SJCRH30 (cell line): Measurements from ENCODE around the gene NDST3. TPM values are rescaled to one million over a fixed set of nuclear protein-coding genes. Genes with fewer than 3 reads are reported as not detected.

Experiments
- DNase-seq, 2 experiments: peaks; one replicate each; pipeline ENCODE4 v3.0.0-alpha.2; 2015 to 2020
- H3K27ac ChIP-seq: fragments of 250-450 bp; sonication (Bioruptor Pico); 2 replicates; pipeline ENCODE4 v1.5.1; 2020; ENCODE audit warnings: mild to moderate bottlenecking, moderate library complexity
- H3K27me3 ChIP-seq: fragments of 250-450 bp; sonication (Bioruptor Pico); 2 replicates; pipeline ENCODE4 v1.5.1; 2020; ENCODE audit warnings: mild to moderate bottlenecking, moderate library complexity
- H3K36me3 ChIP-seq: fragments of 250-450 bp; sonication (Bioruptor Pico); 2 replicates; pipeline ENCODE4 v1.5.1; 2020; ENCODE audit warnings: mild to moderate bottlenecking, moderate library complexity
- H3K4me1 ChIP-seq: fragments of 250-450 bp; sonication (Bioruptor Pico); 2 replicates; pipeline ENCODE4 v1.5.1; 2020; ENCODE audit warnings: mild to moderate bottlenecking, moderate library complexity
- H3K4me3 ChIP-seq: fragments of 250-450 bp; sonication (Bioruptor Pico); 2 replicates; pipeline ENCODE4 v1.5.1; 2020; ENCODE audit warnings: mild to moderate bottlenecking, moderate library complexity
- H3K9me3 ChIP-seq: fragments of 250-450 bp; sonication (Bioruptor Pico); replicated peaks from 2 replicates; pipeline ENCODE4 v1.5.1; 2020; ENCODE audit warnings: mild to moderate bottlenecking, moderate library complexity
- total RNA-seq: library from RNA; depleted of rRNA; stranded (reverse); fragments of >200 nt; shearing (Covaris generic); gene quantifications from 2 replicates; pipeline ENCODE4 v1.2.3, GENCODE V29; 2014

Gene NDST3
- total RNA-seq, 1 experiment from 2014 or later = 1.7 TPM

DNA sequence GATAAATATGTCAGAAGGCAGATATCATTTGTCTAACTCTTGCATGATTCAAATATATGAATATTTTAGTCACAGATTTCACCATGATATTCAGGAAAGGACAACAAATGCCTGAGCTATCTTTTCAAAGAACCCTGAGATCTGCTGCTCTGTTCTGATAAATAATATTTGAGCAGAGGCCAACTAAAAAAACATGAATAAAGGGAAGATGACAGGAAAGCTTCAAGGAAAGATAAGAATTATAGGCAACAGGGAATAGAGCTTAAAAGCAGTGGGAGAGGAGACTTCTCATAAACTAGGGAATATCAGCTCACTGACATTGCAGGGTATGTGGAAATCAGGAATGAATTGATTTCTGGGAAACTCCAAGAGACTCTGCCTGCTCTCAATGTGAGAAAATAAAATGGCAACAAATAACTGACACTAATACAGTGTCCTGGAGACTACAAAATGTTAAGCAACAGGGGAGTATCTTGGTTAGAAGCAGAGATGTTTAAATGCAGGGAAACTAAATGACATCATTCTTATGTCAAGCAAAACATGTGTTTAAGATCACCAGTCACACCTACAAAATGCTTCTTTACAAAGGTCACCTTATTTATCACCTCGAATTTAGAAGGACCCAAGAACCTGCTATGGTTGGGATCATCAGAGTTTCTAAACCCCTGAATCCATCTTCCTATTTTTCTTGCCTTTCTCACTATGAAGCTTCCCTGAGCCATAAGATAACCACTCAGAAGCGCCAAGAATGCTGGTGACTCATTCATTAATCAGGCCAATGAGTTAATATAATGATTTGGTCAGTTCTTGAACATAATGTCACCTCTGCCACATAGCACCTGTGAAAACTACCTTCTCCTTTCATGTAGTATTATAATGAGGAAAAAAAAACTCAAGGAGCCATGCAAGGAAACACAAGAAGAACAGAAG lies 78.1 kb downstream of the NDST3 start:
- DNase-seq = no peak
- Histone ChIP-seq H3K27ac (no peak overlapping the region), H3K9me3 (no peaks in the 10 kb centered on the region), H3K36me3 (no peaks in the 10 kb centered on the region), H3K4me3 (no peak overlapping the region), H3K4me1 (no peaks in the 10 kb centered on the region; the same call in 1 of the 2 replicates), H3K27me3 (no peaks in the 10 kb centered on the region)

DNA sequence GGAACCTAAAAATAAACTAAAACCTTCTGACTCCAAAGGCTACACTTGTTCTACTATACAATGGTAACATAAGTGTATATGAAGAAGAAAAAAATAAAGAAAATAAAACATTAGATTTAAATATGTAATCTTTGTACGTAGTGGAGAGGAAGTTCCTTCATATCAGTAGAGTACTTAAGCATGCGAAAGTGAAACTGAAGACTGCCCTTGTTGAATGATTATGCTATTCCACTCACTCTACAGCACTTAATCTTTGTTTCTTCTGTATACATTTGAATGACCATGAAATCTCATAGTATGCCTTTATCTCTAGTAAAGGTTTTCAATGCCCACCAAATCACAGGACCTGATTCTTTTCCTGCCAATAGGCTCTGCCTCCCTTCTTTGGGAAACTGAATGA lies 78.9 kb downstream of the NDST3 start:
- Histone ChIP-seq H3K36me3 (no peaks in the 10 kb centered on the region), H3K27ac (no peak overlapping the region), H3K9me3 (no peaks in the 10 kb centered on the region), H3K4me3 (no peak overlapping the region), H3K4me1 (no peaks in the 10 kb centered on the region; the same call in 1 of the 2 replicates), H3K27me3 (no peaks in the 10 kb centered on the region)
- no peak for DNase-seq

DNA sequence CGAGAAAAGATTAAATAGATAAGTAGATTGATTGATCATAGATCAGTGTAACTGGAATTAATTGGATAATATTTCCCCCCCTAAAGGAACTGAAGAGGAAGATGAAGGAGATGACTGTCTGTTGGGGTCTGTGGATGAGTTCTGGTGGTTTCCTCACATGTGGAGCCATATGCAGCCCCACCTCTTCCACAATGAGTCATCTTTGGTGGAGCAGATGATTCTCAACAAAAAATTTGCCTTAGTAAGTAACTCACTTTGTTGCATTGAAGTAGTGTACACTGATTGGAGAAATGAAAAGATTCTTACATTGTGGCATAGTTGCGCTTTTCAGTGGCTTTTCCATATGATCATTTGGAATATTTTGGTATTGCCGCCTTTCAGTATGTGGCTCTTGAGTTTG lies 80.4 kb downstream of the NDST3 start:
- H3K27me3 ChIP-seq = no peaks in the 10 kb centered on the region
- H3K27ac ChIP-seq = no peak overlapping the region
- H3K36me3 ChIP-seq = no peaks in the 10 kb centered on the region
- no peak for DNase-seq
- no peak overlapping the region for H3K4me3 ChIP-seq
- no peaks in the 10 kb centered on the region; the same call in 1 of the 2 replicates for H3K4me1 ChIP-seq
- no peaks in the 10 kb centered on the region for H3K9me3 ChIP-seq

DNA sequence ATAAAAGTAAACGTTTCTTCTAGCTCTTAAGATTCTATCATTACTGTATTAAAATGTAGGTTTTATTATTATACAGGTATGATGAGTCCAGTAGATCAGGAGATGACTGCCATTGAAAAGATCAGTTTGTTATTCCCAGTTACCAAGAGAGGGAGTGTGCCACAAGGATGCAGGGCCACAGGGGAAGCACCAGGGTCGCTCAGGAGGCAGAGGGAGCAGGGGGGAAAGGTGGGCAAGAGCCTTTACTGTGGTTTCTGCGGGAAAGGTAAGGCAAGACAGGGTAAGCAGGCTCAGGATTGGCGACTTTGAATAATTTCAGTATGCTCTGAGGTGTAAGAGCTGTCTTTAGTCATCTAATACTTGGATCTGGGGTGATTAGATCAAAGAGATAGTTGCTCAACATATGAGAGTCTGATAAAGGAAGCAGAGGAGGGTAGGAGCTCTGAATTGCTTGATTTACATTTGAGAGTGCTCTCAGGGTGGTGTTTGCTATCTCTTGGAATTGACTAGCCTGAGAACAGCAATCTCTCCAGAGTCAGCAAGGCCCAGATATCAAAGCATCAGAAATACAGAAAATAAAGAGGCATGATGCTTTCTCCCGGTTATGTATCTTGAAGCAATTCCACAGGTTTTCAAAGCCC lies 86.0 kb downstream of the NDST3 start:
- H3K4me1 ChIP-seq = peaks cover 8% of the 10 kb centered on the region
- H3K27me3 ChIP-seq = no peaks in the 10 kb centered on the region
- no peak for DNase-seq
- H3K4me3 ChIP-seq = no peak overlapping the region
- H3K9me3 ChIP-seq = no peaks in the 10 kb centered on the region
- H3K27ac ChIP-seq = no peak overlapping the region
- H3K36me3 ChIP-seq = no peaks in the 10 kb centered on the region

DNA sequence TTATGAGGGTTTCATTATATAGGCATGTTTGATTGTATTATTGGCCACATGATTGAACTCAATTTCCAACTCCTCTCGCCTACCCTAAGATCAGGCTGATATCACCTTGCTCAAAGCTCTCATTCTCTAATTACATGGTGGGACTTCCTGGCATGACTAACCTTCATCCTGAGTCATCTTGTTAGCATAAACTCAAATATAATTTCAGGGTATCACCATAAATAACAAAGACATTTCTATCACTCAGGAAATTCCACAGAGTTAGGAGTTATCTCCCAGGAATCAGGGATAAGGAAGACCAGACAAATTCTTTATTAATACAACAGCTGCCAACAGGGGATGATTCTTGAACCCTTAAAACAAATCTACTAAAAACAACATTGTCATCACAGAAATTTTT lies 90.7 kb downstream of the NDST3 start:
- Histone ChIP-seq H3K36me3 (no peaks in the 10 kb centered on the region), H3K4me3 (no peak overlapping the region), H3K27ac (peak overlapping the region; percentile 8; the same call in 1 of the 2 replicates), H3K4me1 (peaks cover 15% of the 10 kb centered on the region), H3K27me3 (no peaks in the 10 kb centered on the region), H3K9me3 (no peaks in the 10 kb centered on the region)
- DNase-seq = peak in 1 of 2 experiments; percentile 20

DNA sequence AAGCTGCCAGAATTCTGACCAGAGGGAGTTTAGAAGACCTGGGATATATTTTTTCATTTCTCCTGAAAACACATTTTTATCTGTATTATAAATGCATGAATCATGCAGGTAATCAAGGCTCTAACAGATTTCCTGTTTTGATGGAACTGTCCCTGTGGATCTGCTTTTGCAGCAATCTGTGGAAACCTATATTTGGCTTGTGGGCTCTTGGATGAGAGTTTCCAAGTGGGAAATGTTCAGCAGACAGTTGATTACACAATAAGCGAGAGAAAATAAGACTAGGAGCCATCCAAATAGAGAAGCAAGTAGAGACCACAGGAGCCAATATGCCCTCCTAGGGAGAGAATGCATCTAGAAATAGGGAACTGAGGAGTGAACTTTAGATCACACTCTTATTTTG lies 105.0 kb downstream of the NDST3 start:
- no peak for DNase-seq
- no peaks in the 10 kb centered on the region for H3K9me3 ChIP-seq
- H3K36me3 ChIP-seq = no peaks in the 10 kb centered on the region
- no peak overlapping the region for H3K27ac ChIP-seq
- H3K4me3 ChIP-seq = no peak overlapping the region
- H3K4me1 ChIP-seq = no peaks in the 10 kb centered on the region
- H3K27me3 ChIP-seq = no peaks in the 10 kb centered on the region

DNA sequence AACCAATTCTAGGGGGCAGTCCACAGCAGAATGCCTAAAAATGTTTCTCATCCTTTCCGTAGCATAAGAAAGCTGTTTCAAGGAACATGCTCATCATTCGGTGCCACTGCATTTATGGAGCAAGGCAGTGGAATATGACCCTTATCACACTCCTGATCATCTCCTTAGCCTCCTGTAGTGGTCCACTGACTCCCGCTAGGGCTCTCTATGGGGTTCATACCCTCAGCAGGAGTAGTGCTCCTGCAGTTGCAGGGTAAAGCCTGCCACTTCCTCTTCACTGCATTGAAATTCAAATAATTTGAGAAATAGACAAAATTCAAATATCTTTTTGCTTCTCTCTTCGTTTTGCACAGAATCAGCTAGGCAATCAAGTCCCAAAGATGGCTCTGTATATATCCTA lies 107.0 kb downstream of the NDST3 start:
- H3K36me3 ChIP-seq = no peaks in the 10 kb centered on the region
- no peaks in the 10 kb centered on the region for H3K4me1 ChIP-seq
- H3K27me3 ChIP-seq = no peaks in the 10 kb centered on the region
- DNase-seq = peak in 1 of 2 experiments; percentile 18
- H3K4me3 ChIP-seq = no peak overlapping the region
- H3K9me3 ChIP-seq = no peaks in the 10 kb centered on the region; the same call in 1 of the 2 replicates
- H3K27ac ChIP-seq = no peak overlapping the region

DNA sequence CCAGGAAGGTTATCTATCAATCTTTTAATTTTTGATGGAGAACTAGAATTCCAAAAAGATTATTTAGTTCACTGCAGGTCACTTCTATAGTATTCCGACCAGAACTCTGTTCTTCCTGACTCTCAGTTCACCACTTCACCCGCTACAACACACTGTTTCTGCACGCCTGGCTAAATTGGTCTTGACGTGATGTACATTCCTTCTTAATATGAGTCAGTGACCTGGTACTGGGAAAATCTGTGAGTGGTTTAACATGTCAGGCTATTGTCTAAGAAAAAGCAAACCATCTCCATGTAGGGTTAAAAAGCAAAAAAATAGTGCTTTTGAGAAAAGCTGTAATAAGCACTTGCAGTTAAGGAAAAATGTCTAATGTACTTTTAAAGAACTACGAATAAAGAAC lies 120.4 kb downstream of the NDST3 start:
- Histone ChIP-seq H3K27ac (no peak overlapping the region), H3K4me1 (no peaks in the 10 kb centered on the region)
- no peak for DNase-seq

DNA sequence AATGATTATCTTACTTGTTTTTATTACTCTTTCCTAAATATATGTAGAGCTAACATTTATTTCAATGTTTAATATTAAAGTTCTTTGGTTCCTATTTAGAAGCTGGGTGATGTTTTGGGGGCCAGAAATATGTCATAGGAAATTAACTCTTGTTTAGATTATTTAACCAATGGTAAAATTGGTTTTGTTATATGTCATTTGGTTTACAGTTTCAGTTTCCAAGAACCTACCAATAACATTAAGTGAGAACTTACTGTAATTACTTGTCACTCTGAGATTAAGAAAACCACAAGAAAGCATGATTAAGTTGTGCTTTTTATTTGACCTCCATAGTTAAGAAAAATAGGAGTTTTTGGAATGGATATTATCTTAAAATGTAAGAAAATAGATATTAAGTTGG lies 121.2 kb downstream of the NDST3 start:
- no peaks in the 10 kb centered on the region for H3K4me1 ChIP-seq
- no peak for DNase-seq
- H3K36me3 ChIP-seq = no peaks in the 10 kb centered on the region; the same call in 1 of the 2 replicates

More for the DNA sequence above, 120.4 kb downstream of the NDST3 start:
- Histone ChIP-seq H3K36me3 (no peaks in the 10 kb centered on the region; the same call in 1 of the 2 replicates), H3K9me3 (no peaks in the 10 kb centered on the region), H3K27me3 (no peaks in the 10 kb centered on the region), H3K4me3 (no peak overlapping the region)

DNA sequence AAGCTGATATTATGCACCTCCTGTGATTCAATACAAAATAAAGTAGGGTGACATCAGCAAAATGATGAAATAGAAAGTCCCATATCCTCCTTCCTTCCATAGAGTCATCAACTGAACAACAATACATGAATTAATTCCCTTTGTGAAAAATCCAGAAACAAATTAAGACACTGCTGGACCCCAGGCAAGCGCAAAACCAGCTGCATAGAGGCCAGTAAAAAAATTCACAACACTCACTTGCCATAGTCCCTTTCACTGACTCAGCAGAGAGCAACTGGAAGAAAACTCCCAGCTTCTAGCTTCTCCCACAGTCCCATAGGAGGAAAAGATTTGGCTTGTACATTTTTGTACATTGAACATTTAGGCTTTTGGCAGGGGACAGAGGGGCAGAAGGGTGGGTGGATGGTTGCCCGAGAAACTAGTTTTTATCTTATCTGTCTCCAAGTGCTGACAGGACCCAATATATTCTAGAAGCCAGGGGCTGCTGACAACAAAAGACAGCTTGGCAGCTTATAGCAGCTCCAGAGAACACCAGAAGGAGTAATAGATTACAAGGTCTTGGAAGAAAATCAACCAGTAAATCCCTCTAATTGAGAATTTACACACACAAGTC lies 124.6 kb downstream of the NDST3 start:
- no peak overlapping the region for H3K4me3 ChIP-seq
- peaks cover 11% of the 10 kb centered on the region for H3K9me3 ChIP-seq
- H3K36me3 ChIP-seq = no peaks in the 10 kb centered on the region
- no peak for DNase-seq
- no peaks in the 10 kb centered on the region for H3K4me1 ChIP-seq
- H3K27ac ChIP-seq = no peak overlapping the region
- H3K27me3 ChIP-seq = no peaks in the 10 kb centered on the region

More for the DNA sequence above, 121.2 kb downstream of the NDST3 start:
- peaks cover 8% of the 10 kb centered on the region for H3K9me3 ChIP-seq
- no peaks in the 10 kb centered on the region for H3K27me3 ChIP-seq
- H3K27ac ChIP-seq = no peak overlapping the region
- no peak overlapping the region for H3K4me3 ChIP-seq

DNA sequence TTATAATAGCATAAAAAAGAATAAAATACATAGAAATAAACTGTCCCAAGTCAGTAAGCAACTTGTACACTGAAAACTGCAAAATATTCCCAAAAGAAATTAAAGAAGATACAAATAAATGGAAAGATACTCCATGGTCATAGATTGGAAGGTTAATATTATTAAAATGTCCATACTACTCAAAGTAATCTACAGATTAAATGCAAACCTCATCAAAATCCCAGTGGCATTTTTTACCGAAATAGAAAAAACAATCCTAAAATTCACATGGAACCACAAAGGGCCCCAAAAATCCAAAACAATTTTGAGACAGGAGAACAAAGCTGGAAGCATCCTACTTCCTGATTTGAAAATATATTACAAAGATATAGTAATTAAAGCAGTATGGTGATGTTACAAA lies 133.0 kb downstream of the NDST3 start:
- no peaks in the 10 kb centered on the region for H3K27me3 ChIP-seq
- H3K9me3 ChIP-seq = peaks cover 12% of the 10 kb centered on the region; the same call in 1 of the 2 replicates
- no peaks in the 10 kb centered on the region for H3K4me1 ChIP-seq
- H3K36me3 ChIP-seq = no peaks in the 10 kb centered on the region
- no peak overlapping the region for H3K27ac ChIP-seq
- H3K4me3 ChIP-seq = no peak overlapping the region
- no peak for DNase-seq

DNA sequence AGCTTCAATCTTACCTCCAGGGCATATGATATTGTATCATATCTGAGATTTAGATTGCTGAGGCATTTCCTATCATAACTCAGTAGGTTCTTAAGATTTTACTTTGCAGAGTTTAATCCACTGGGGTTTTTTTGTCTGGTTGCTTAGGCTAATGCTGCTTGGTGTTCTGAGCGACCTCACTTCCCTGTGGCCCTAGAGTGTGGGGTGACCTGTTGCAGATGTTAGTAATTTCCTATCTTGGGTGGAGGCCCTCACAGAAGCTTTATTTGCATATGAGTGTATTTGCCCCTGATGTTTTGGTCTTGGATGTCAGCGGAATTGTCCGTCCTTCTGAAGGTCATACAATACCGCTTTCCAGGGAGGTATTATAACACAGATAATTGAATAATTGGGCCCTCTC lies 137.1 kb downstream of the NDST3 start:
- Histone ChIP-seq H3K36me3 (no peaks in the 10 kb centered on the region), H3K27ac (no peak overlapping the region), H3K4me1 (peaks cover 28% of the 10 kb centered on the region), H3K4me3 (no peak overlapping the region), H3K9me3 (peaks cover 5% of the 10 kb centered on the region; the same call in 1 of the 2 replicates), H3K27me3 (no peaks in the 10 kb centered on the region)
- DNase-seq = no peak

DNA sequence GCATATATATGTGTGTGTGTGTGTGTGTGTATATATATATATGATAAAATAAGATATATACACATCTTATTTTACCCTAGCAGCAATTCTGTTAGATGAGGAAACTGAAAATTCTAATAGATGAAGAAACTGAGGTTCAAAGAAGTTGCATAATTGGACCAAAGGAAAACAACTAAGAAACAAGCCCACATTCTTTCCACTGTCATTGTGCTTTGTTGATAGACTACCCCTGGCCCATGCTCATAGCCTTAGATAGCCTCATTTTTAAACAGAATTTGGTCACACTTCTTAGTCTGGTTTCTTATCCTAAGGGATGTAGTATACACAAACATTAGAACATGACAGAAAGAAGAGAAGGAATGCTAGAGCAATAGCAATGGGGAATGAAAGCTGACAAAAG lies 138.8 kb downstream of the NDST3 start:
- Histone ChIP-seq H3K4me3 (no peak overlapping the region), H3K27ac (peak overlapping the region; percentile 69)
- DNase-seq = peak in 1 of 2 experiments; percentile 29

DNA sequence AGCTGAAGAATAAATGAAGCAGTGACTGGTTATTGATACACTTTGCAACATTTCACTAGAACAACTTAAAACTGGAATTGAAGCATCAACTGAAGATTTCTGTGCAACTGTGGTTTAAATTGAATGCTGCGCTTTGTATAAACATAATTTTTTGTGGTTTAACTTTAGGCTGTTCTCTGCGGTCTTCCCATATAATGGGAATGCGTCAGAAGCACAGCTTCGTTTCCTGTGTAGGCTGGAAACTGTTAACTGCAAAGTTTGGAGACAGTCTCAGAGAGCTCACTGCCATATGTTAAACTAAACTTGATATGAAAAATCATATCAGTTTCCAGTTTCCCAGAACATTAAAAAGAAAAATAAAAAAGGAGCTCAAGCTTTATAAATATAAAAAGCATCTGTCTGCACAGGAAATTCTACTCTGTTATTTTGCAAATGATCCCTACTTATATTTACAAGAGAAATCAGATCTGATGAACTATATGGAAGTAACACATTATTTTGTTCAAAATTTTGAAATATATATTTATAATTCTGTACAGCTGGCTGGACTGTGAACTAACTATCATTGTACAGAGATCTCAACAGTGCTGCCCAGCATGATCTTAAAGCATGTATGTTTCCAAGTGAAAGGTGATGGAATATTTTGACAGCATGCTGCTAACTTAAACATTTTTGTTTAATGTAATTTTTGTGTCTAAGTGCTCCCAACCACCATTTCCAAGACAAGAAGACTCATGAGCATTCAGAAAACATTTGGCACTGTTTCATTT lies 139.9 kb downstream of the NDST3 start:
- Histone ChIP-seq H3K36me3 (no peaks in the 10 kb centered on the region), H3K27ac (peak overlapping the region; percentile 69), H3K4me1 (peaks cover 28% of the 10 kb centered on the region), H3K9me3 (no peaks in the 10 kb centered on the region), H3K27me3 (no peaks in the 10 kb centered on the region), H3K4me3 (0 out of 2 replicates have a peak overlapping the region, but pooled peaks have one; percentile 2)
- peak; percentile 58 to 81 for DNase-seq

More for the DNA sequence above, 138.8 kb downstream of the NDST3 start:
- no peaks in the 10 kb centered on the region for H3K9me3 ChIP-seq
- no peaks in the 10 kb centered on the region for H3K36me3 ChIP-seq
- H3K27me3 ChIP-seq = no peaks in the 10 kb centered on the region
- H3K4me1 ChIP-seq = peaks cover 28% of the 10 kb centered on the region
